Measurements from ENCODE around the gene KDM4B.

DNA sequence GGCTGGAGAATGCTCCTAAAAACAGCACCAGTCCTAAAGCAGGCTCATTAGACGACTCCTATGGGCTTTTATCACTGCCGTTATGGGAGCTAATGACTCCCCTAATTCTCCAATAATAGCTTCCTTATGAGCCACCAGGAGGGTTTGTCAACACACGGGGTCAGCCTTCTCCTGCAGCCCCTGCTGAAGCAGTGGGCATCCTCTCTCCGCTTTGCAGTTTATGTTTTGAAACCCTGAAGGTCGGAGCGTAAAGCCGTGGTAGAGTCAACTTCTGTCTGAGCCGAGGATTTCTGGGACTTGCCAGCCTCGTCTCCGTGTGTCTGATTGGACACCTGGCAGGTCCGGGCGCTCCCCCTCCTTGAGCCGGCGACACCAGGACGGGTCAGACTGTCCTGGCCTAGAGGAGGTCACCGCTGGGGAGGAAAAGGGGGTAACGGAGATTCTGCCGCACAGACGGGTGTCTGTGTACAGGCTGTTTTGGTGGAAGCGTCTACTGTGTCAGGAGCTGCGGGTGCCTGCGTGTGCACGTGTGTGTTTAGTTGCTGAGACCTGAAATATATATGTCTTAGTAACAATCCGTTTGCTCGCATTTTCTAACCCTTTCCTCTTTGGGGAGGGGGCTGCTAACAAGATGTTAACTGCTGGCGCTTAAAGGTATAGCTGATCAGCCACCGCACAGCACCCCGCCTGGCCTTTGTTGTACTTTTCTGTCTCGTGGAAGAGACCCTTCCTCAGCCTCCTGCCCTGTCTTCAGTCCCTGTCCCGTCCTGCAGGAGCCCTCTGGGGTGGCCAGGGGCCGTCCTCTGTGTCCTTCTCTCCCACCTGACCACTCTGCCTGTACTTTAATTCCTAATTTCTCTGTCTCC lies 1.9 kb downstream of the KDM4B start:
- TF ChIP-seq, protein P1, sequence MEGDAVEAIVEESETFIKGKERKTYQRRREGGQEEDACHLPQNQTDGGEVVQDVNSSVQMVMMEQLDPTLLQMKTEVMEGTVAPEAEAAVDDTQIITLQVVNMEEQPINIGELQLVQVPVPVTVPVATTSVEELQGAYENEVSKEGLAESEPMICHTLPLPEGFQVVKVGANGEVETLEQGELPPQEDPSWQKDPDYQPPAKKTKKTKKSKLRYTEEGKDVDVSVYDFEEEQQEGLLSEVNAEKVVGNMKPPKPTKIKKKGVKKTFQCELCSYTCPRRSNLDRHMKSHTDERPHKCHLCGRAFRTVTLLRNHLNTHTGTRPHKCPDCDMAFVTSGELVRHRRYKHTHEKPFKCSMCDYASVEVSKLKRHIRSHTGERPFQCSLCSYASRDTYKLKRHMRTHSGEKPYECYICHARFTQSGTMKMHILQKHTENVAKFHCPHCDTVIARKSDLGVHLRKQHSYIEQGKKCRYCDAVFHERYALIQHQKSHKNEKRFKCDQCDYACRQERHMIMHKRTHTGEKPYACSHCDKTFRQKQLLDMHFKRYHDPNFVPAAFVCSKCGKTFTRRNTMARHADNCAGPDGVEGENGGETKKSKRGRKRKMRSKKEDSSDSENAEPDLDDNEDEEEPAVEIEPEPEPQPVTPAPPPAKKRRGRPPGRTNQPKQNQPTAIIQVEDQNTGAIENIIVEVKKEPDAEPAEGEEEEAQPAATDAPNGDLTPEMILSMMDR (IDR thresholded peaks at IDR 0.05): no peak
- TF ChIP-seq POLR2AphosphoS5 (IDR thresholded peaks at IDR 0.05): no peak

All from transverse colon (tissue), 4 donors.